Fibroblast of skin of abdomen (primary cell): Measurements from ENCODE around the gene ISYNA1. TPM values are rescaled to one million over a fixed set of nuclear protein-coding genes. Genes with fewer than 3 reads are reported as not detected.

Experiments
- DNase-seq: peaks from one replicate; pipeline ENCODE4 v3.0.0-alpha.2; 2013
- polyA plus RNA-seq, 2 experiments: library from polyadenylated mRNA; unstranded; fragments of 120-200 nt; gene quantifications; one replicate each; pipeline ENCODE4 v1.2.1, GENCODE V29; 2013; ENCODE audit not compliant: insufficient read length in 2 of 2

The ISYNA1 gene
- polyA plus RNA-seq (2013, experiment 1 of 2; ENCODE audit: insufficient read length) = 49.2 TPM
- 57.3 TPM for polyA plus RNA-seq (2013, experiment 2 of 2; ENCODE audit: insufficient read length)

- no peak for DNase-seq
Observed at GRCh38 chr19:18437491-18438330, at the start of gene ISYNA1. Gene ISYNA1, minus strand, starts transcription at chr19:18438133. Its CDS starts 154 bp downstream, at chr19:18437979.

DNA sequence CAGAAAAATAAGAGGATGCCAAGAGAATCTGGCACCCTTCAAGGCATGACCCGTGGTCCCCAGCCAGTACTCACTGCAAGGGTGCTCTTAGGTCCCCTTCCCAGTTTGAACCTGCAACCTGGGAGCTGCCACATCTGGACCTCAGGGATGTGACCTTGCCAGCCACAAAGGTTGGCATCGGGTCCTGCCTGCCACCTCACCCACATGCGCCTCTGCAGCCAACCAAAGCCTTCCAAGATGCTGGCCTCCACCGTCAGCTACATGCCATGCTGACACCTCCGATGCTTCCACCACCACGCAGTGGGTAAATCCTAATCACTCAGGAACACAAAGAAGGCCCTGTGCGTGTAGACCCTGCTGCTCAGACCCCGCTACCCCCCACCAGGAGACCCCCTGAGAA lies 48.8 kb upstream of the ISYNA1 start:
- DNase-seq = no peak

DNA sequence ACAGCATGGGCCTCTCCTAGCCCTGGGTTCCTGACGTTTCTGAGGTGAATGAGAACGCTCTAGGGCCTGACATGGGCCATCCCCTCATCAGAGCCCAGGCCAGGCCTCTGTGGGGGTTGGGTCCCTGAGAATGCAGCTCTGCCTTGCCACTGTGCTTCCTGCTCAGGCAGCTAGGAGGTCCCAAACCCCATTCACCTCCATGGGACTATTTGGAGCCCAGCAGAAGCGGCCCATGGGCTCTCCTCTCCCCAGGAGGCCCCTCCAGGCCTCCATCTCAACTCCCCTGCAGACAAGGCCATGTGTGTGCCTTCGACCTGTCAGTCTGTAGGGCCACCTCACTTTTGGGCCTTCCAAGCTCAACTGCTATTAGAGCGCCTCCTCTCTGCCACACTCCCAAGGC lies 47.1 kb upstream of the ISYNA1 start:
- no peak for DNase-seq

DNA sequence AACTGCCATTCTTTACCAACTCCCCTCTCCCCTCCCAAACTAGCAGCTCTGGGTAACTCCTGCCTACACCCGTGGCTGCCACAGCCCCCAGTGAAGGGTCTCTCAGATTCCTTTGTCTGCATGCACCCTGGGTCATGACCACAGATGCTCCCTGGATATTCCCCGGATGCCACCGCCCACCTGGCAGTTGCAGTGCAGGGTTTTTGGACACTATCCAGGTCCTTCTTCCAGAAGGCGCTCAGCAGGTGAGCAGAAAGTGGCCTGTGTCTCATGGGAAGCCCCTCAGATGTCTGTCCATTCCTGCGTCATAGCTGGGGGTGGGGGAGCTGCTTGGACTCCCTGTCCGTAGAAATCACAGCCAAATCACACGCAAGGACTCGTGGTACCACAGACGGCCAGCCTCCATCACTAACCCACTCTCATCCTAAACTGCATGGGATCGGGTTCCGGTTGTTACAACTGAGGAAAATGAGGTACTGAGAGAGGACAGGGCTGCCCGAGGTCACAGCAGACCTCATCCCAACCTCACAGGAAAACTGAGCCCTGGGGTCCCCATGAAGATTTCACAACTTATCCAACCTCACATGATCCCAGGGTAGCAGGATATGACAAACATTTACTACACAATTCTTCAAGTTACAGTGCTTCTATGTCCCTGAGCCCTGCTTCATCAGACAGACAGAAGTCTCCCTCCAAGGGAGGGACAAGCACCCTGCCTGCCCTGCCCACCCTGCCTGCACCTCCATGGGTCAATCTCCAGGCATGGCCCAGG lies 45.4 kb upstream of the ISYNA1 start:
- DNase-seq = no peak

- no peak for DNase-seq
Observed at GRCh38 chr19:18481505-18482222, 43.7 kb upstream of the ISYNA1 start.

DNA sequence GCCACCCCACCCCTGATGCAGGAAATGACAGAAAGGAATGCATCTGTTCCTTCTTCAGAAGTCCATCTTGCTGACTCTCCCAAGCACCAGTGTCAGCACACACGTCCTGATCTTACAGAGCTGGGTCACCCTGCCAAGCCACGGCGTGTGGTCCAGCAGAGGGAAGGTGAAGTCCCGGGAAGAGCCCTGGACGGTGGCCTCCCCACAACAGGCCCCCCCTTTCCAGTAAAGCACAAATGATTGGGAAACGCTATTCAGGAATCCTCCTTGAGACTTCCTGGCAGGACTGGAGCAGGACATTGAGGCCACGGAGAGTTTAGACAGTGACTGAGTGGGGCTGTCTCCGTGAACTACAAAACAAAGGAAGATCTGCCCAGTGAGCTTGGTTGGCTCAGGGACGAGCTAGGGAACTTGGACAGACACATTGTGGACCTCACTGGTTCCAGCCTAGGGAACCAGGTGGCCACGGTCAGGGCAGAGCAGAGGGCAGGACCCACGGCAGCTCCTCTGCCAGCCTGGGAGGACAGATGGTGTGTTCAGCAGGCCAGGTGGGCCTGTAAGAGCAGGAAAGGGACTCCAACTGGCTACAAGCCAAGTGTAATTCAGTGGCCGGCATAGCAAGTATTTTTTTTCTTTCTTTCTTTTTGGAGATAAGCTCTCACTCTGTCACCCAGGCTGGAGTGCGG lies 42.2 kb upstream of the ISYNA1 start:
- DNase-seq = peak; percentile 36

DNA sequence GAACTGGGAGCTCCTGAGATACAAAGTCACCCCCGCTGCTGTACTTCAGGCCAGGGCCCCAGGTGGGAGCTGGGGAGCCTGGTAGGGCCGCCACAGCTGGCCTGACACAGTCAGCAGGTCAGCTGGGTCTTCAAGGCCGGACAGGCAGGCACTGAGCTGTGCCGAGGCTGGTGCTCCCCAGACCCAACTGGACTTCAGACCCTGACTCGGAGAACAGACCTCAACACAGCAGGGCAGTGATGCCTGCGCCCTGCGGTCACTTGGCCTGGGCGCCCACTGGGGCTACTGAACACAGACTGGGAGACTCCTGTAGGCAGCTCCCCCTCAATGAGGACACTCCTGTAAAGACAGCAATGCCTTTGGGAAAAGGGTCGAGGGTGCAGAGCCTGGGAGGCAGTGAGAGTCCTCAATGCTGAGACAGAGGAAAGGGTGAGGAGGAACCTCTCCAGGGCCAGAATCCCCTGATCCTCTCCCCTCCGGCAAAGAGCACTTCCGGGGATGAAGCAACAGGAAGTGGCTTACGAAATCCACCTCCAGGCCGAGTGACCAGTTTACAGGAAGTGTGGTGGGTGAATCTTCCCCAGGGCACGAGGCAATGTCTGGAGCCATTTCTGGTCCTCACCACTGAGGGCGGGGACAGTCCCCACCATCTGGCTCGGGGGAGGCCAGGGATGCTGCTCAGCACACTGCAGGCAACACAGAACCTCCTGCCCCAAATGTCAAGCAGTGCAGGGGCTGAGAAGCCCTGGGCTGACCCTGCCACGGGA lies 40.8 kb upstream of the ISYNA1 start:
- DNase-seq = peak; percentile 86

DNA sequence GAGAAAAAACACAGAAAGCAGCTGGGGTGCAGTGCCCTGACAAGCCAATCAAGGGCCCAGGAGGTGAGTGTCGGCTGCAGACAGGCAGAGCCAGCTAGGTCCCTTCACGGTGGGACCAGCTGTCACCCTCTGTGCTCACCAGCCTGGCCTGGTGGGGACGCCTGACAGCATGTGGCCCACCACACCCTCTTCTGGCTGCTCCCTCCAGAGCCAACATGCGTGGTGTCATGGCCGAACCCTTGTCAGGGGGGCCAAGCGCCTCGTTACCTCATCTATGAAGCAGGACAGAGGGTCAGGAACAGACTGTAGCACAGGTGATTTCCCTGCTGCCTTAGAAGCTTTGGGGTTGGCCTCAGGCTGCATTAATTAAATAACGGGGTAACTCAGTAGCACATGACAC lies 40.0 kb upstream of the ISYNA1 start:
- DNase-seq = no peak

DNA sequence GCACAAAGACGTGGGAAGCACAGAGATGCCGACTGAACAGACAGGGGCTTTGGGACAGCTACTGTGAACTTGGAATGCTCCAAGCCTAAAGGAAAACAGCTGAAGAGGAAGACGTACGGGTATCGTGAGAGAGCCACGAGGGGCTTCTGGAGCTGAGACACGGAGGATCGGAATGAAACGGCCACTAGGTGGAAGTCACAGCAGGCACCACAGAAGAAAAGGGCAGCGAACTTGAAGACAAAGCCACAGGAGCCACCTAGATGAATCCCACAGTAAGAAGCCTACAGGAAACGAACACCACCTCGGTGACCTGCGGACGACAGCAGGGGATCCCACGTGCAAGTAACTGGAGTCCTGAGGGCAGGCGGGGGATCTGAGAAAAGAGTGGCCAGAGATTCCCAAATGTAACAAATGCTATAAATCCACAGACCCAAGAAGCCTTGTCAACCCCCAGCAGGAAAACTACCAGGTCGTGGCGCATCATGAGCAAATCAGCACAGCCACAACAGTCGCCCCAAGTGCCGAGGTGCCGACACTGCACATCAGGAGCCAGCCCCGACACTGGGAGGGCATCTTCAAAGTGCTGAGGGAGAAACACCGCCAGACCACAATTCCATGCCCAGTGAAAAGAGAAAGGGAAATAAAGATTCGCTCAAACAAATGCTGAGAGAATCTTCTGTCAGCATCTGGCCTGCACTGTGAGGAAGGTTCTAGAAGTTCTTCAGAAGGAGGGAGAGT lies 39.3 kb upstream of the ISYNA1 start:
- no peak for DNase-seq

DNA sequence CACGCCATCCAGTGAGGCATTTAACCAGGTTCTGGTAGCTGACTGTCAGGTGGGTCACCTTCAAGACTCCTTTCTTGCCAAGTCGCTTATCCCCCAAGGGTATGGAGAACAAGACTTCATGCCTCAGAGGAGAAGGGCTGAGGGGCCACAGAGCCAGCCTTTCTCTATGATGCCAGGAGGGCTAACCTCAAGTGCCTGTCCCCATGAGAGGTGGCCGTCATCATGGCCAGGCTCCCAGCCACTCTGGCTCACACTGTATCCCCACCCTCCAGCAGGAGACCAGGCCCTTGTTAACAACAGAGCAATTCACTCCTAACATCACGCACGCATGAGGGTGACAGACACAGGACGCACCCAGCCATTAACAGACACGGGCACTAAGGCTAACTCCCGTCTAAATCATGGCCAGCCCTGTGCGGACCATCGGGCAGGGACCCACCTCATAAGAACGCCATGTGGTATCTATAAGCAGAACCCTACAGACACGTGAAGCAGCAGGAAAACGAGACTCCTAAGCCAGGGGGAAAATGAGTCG lies 38.6 kb upstream of the ISYNA1 start:
- DNase-seq = no peak

GRCh38 chr19:18475762-18476331 lies 37.9 kb upstream of the ISYNA1 start:
- no peak for DNase-seq

- DNase-seq = no peak
Observed at GRCh38 chr19:18475004-18475453, 37.1 kb upstream of the ISYNA1 start.

DNA sequence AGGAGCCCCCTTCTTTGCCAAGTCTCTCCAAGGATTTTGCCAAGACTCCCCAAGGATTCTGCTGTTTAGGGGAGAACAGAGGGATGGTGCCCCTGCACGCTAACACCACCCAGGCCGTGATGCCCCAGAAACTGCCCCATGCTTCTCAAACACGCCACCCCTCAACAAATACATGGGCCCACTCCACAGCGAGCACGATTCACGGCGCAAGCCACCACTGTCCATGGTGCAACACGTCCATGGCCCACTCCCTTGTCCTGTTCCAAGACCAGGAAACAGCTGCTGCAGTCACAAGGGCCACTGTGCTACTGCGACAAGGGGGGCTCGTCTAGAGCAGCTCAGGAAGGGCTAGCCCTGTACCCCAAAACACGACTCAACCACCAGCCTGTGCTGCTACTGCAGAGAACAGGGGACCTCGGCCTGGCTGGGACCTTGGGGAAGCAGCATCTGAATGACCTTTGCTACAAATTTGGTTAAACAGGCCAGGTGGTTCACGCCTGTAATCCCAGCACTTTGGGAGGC lies 36.5 kb upstream of the ISYNA1 start:
- no peak for DNase-seq

DNA sequence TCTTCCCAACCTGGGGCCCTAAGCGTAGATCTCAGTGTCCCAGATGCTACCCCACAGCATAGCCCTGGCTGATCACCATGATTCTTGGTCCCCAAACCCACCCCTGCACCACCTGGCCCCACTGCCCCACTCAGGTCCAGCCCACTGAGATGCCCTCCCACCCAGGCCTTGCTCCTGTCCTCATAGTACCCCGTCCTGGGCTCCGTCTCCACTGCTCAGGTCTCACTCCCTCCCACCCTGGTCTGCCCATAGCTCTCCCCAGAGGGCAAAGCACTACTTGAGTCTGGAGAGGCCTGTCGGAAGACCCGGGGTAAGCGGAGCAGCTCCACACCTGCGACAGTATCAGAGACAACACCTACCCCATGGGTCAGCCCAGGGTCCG lies 35.8 kb upstream of the ISYNA1 start:
- DNase-seq = no peak

- DNase-seq = no peak
Observed at GRCh38 chr19:18473003-18473705, 35.2 kb upstream of the ISYNA1 start.

- DNase-seq = no peak
Observed at GRCh38 chr19:18470787-18471186, 32.9 kb upstream of the ISYNA1 start.

DNA sequence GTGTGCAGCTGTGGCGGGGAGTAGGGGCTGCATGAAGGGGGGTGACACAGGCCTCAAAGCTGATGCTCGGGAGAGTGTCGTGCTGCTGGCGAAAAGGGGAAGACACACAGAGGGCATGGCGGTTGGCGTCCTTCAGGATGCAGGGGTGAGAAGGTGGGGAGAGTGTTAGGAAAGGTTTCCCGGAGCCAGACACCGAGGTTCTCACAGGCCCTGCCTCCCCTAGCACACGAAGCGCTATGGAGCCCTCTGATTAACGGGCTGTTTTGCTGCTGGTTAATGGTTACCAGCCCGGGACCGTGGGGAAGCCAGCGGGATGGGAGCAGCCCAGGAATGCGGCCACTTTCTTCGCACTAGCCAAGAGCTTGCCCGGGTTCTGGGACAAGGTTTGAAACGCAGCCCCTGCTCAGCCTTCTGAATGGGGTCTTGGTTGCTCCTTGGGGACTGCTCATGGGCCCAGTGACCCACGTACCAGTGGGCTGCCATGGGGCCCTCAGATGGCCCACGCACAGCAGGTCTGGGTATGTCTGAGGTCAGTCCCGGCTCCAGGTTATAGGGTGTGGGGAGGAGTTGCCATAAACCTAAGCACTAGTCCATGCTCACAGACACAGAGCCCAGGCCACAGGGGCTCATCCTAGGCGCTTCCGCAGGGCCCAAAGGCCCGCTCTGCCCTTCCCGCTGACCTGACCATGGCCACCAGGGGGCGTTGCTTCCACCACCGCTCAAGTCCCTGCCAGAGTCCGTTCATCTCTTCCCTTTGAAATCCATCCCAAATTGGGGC lies 31.3 kb upstream of the ISYNA1 start:
- DNase-seq = peak; percentile 56

- no peak for DNase-seq
Observed at GRCh38 chr19:18468517-18468916, 30.6 kb upstream of the ISYNA1 start.
